Erythroblast (primary cell): Measurements from ENCODE around the gene CDC14B.

Source experiments
- GATA1 ChIP-seq: IDR thresholded peaks from 2 replicates; pipeline ENCODE4 v1.6.1; 2011; ENCODE audit warnings: low read depth, mild to moderate bottlenecking, control low read depth, low read length, moderate library complexity
- POLR2A ChIP-seq: IDR thresholded peaks from 2 replicates; pipeline ENCODE4 v1.6.1; 2011; ENCODE audit warnings: mild to moderate bottlenecking, low read length

DNA sequence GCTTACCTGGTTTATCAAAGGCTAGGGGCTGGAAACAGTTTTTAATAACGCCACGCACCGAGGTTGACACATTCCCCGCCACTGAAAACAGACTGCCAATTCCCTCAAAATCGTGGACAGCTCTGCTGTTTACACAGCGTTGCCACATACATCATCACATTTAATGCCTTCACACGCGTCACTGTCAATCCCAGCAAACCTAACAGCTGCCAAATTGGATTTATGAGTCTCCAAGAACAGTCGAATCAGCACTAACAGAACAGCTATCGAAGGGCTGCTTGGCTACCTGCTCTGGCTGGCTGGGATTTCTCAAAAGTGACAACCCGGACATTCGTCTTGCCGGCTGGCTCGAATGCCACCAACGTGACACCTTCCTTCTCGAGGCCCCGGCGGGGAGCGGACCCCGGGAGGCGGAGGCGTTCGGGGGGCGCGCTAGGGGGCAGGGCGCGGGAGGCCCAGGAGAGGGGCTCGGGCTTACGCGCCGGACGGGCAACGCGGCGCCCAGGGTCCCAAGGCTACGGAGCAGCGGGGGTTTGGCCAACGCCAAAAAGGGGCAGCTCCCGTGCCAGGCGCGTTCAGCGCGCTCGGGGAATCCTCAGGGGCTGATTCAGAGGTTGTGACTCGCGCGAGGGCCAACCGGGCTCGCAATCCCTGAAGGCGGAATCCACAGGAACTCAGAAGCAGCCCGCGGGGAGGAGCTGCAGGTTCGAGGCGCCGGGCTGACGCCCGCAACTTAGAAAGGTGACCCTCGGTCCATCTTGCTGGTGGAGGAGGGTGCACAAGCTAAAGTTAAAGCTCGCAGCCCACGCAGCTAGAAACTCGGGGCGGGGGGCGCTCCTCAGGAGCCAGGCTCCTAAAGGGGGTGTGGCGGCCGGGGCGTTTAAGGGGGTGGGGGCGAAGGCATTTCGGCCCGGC is 1.2 kb downstream of the CDC14B start:
- no peak for TF ChIP-seq POLR2A
- no peak for TF ChIP-seq GATA1
